ENCODE results near the gene TSC2.

DNA sequence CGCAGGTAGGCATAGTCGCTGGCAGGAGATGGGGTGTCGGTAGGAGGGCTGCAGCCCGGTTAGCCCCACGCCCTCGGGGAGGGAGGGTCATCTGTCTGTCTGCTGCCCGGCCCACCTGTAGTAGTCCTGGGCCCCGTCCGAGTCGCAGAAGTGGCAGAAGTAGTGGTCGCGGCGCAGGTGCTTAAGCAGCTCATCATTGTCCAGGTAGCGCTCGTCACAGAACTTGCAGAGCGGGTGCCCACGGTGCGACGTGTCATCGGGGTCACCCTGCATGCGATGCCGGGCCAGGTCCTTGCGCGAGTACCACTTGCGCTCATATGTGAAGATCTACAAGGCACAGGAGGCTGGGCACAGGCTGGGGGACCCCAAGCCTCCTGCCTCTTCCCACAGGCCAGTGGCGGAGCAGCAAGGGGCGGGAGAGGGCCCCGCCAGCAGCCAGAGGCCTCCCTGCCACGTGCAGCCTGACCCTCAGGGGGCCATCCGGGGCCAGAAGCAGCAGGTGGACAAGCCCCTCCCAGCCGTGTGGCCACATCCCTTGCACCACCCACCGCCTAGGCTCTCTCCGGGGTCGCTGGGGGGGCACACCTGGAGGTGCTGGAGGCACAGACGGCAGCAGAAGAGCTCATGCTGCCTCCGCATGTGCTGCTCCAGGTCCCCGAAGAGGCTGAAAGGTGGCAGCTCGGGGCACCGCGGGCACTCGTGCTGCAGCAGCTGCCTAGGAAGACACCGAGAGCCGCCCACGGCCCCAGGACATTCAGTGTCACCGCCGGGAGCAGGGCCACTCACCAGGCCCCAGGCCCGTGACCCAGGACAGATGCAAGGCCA is 45.2 kb upstream of the TSC2 start:
- TF ChIP-seq, protein P1, sequence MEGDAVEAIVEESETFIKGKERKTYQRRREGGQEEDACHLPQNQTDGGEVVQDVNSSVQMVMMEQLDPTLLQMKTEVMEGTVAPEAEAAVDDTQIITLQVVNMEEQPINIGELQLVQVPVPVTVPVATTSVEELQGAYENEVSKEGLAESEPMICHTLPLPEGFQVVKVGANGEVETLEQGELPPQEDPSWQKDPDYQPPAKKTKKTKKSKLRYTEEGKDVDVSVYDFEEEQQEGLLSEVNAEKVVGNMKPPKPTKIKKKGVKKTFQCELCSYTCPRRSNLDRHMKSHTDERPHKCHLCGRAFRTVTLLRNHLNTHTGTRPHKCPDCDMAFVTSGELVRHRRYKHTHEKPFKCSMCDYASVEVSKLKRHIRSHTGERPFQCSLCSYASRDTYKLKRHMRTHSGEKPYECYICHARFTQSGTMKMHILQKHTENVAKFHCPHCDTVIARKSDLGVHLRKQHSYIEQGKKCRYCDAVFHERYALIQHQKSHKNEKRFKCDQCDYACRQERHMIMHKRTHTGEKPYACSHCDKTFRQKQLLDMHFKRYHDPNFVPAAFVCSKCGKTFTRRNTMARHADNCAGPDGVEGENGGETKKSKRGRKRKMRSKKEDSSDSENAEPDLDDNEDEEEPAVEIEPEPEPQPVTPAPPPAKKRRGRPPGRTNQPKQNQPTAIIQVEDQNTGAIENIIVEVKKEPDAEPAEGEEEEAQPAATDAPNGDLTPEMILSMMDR (IDR thresholded peaks at IDR 0.05 in 8 of 11, conservative IDR thresholded peaks at IDR 0.05 in 3 of 11), result no peak
- no peak for TF ChIP-seq POLR2A (IDR thresholded peaks at IDR 0.05)
- TF ChIP-seq POLR2AphosphoS5 (IDR thresholded peaks at IDR 0.05), result no peak

Data from spleen (tissue), 7 donors.